ENCODE measurements around the gene SEMA5A. TPM values are rescaled to one million over a fixed set of nuclear protein-coding genes. Genes with fewer than 3 reads are reported as not detected.

SEMA5A gene
- total and polyA plus RNA-seq, 2 of the 13 experiments (the other 11 are each of a cell fraction or from before 2014, with no cell fraction given): 0.01 TPM; not detected in 1

GRCh38 chr5:9500625-9501024, 45.2 kb downstream of the SEMA5A start:
- DNase-seq (ENCODE audit: low spot score) (no peak), FAIRE-seq (no peak), ATAC-seq (no peak)
- intact Hi-C loops (cut with micrococcal nuclease; ENCODE audit: unreplicated experiment): no loop called here
- WGBS (ENCODE audit: low lambda C conversion rate): 6% methylated on average over 2 of the region's 2 CpGs
- Histone ChIP-seq H2AFZ (ENCODE audit: low read length) (no peak overlapping the region), H3K4me1 (ENCODE audit: insufficient read depth, low read length) (no peaks in the 10 kb centered on the region), H3K4me3 (replicated peaks in 1 of 3; ENCODE audit: insufficient read depth in 1 of 3, low read depth in 2 of 3, low read length in 3 of 3) (no peak overlapping the region), H3K9me3 (ENCODE audit: low read length) (no peaks in the 10 kb centered on the region), H3K36me3 (replicated peaks in 1 of 2; ENCODE audit: control insufficient read depth in 1 of 2, insufficient read depth in 2 of 2, low read length in 2 of 2) (no peaks in the 10 kb centered on the region), H3K79me2 (ENCODE audit: insufficient read depth, low read length) (no peaks in the 10 kb centered on the region), H4K20me1 (ENCODE audit: insufficient read depth, low read length) (no peaks in the 10 kb centered on the region), H3K9ac (ENCODE audit: insufficient read depth, low read depth, low read length) (no peak overlapping the region), H3K27me3 (ENCODE audit: control insufficient read depth in 1 of 2, insufficient read depth in 2 of 2, low read length in 2 of 2) (no peaks in the 10 kb centered on the region), H3K4me2 (ENCODE audit: low read depth, low read length) (no peak overlapping the region), H3K27ac (ENCODE audit: extremely low read length, insufficient read depth, low read length) (no peak overlapping the region)
- CTCF ChIA-PET (ENCODE audit: low intra/inter-chr PET ratio, low total read pairs): no interaction called here
- POLR2A ChIA-PET: no interaction called here
- in situ Hi-C loops (cut with HindIII; ENCODE audit: extremely low pct_ligation_motif_present, low pct_unique_long_range_greater_than_20kb): no loop called here
- no TSS peak for BruUV-seq (replicated peaks)
- TF ChIP-seq MTERF4 (CRISPR knock-in tag; IDR thresholded peaks at IDR 0.05) (no peak), GFI1 (CRISPR knock-in tag; IDR thresholded peaks at IDR 0.05; ENCODE audit: borderline replicate concordance) (no peak), NR2C2 (CRISPR knock-in tag; IDR thresholded peaks at IDR 0.05; ENCODE audit: borderline replicate concordance) (no peak), ZMYM2 (CRISPR knock-in tag; IDR thresholded peaks at IDR 0.05) (no peak), ZNF749 (CRISPR knock-in tag; IDR thresholded peaks at IDR 0.05; ENCODE audit: borderline replicate concordance) (no peak), MTF1 (CRISPR knock-in tag; IDR thresholded peaks at IDR 0.05) (no peak), ZFYVE20 (CRISPR knock-in tag; IDR thresholded peaks at IDR 0.05; ENCODE audit: borderline replicate concordance, low read depth) (no peak), KLF12 (CRISPR knock-in tag; IDR thresholded peaks at IDR 0.05; ENCODE audit: borderline replicate concordance) (no peak)

GRCh38 chr5:9500193-9500592, 45.7 kb downstream of the SEMA5A start:
- intact Hi-C loops (cut with micrococcal nuclease; ENCODE audit: unreplicated experiment): no loop called here
- no peak for TF ChIP-seq ZNF513 (CRISPR knock-in tag; conservative IDR thresholded peaks at IDR 0.05)
- no peak for TF ChIP-seq MIER2 (CRISPR knock-in tag; IDR thresholded peaks at IDR 0.05)
- TF ChIP-seq HES4 (CRISPR knock-in tag; IDR thresholded peaks at IDR 0.05; ENCODE audit: borderline replicate concordance): no peak
- no peak for TF ChIP-seq ZNF296 (CRISPR knock-in tag; conservative IDR thresholded peaks at IDR 0.05)
- no peak for TF ChIP-seq TAF15 (IDR thresholded peaks at IDR 0.05; ENCODE audit: low read depth, low read length, poor library complexity, severe bottlenecking)
- TF ChIP-seq SPEN (CRISPR knock-in tag; IDR thresholded peaks at IDR 0.05; ENCODE audit: low read depth): no peak
- no peak for TF ChIP-seq SMARCC2 (IDR thresholded peaks at IDR 0.05)
- no peak for TF ChIP-seq MXD3 (CRISPR knock-in tag; IDR thresholded peaks at IDR 0.05)
- TF ChIP-seq ZKSCAN8 (CRISPR knock-in tag; IDR thresholded peaks at IDR 0.05; ENCODE audit: borderline replicate concordance): no peak

More at GRCh38 chr5:9500193-9500592, 45.7 kb downstream of the SEMA5A start:
- H3K27ac ChIP-seq (ENCODE audit: extremely low read length, insufficient read depth, low read length): no peak overlapping the region
- H3K9ac ChIP-seq (ENCODE audit: insufficient read depth, low read depth, low read length): no peak overlapping the region
- no peak overlapping the region for H2AFZ ChIP-seq (ENCODE audit: low read length)
- H3K79me2 ChIP-seq (ENCODE audit: insufficient read depth, low read length): no peaks in the 10 kb centered on the region
- FAIRE-seq (no peak), DNase-seq (ENCODE audit: low spot score) (no peak), ATAC-seq (no peak)
- H3K27me3 ChIP-seq (ENCODE audit: control insufficient read depth in 1 of 2, insufficient read depth in 2 of 2, low read length in 2 of 2): no peaks in the 10 kb centered on the region
- no peaks in the 10 kb centered on the region for H3K4me1 ChIP-seq (ENCODE audit: insufficient read depth, low read length)
- H3K9me3 ChIP-seq (ENCODE audit: low read length): no peaks in the 10 kb centered on the region
- no peak overlapping the region for H3K4me2 ChIP-seq (ENCODE audit: low read depth, low read length)
- no peak overlapping the region for H3K4me3 ChIP-seq (replicated peaks in 1 of 3; ENCODE audit: insufficient read depth in 1 of 3, low read depth in 2 of 3, low read length in 3 of 3)
- H3K36me3 ChIP-seq (replicated peaks in 1 of 2; ENCODE audit: control insufficient read depth in 1 of 2, insufficient read depth in 2 of 2, low read length in 2 of 2): no peaks in the 10 kb centered on the region
- BruUV-seq (replicated peaks): no TSS peak
- WGBS (ENCODE audit: low lambda C conversion rate): 28% methylated on average over 4 of the region's 4 CpGs
- no peaks in the 10 kb centered on the region for H4K20me1 ChIP-seq (ENCODE audit: insufficient read depth, low read length)
- in situ Hi-C loops (cut with HindIII; ENCODE audit: extremely low pct_ligation_motif_present, low pct_unique_long_range_greater_than_20kb): no loop called here
- ChIA-PET CTCF (ENCODE audit: low intra/inter-chr PET ratio, low total read pairs) (no interaction called here), POLR2A (no interaction called here)
